Mesodermal cell (in vitro differentiated cells): ENCODE data around the gene WDR64.
"Not testable (repeated sequence)": the region's sequence is repeated elsewhere in the genome, so short reads cannot be mapped to it uniquely, and the experiment has no call there.

ENCODE experiments used
- H3K27ac ChIP-seq: 2 replicates; pipeline ENCODE4 v1.7.0; 2013; ENCODE audit warnings: mild to moderate bottlenecking, low read depth, low read length, moderate library complexity; ENCODE audit not compliant: severe bottlenecking
- H3K36me3 ChIP-seq: 2 replicates; pipeline ENCODE4 v1.7.1; 2013; ENCODE audit warnings: mild to moderate bottlenecking, low read length, moderate library complexity; ENCODE audit not compliant: control insufficient read depth, insufficient read depth
- H3K4me1 ChIP-seq: one replicate; pipeline ENCODE4 v1.7.1; 2013; ENCODE audit warnings: mild to moderate bottlenecking, low read length; ENCODE audit not compliant: insufficient read depth, control insufficient read depth, poor library complexity, severe bottlenecking
- H3K4me3 ChIP-seq: 2 replicates; pipeline ENCODE4 v1.7.0; 2013; ENCODE audit warnings: low read length, control low read depth, mild to moderate bottlenecking; ENCODE audit not compliant: insufficient read depth, poor library complexity, severe bottlenecking; ENCODE audit errors: extremely low read depth
- H3K9me3 ChIP-seq: 2 replicates; pipeline ENCODE4 v1.7.1; 2013; ENCODE audit warnings: mild to moderate bottlenecking, low read length, moderate library complexity; ENCODE audit not compliant: control insufficient read depth
- WGBS, 2 experiments: methylation state at CpG; one replicate each; pipeline ENCODE4 v1.1.5; 2013; ENCODE audit warnings: missing lambda C conversion rate in 2 of 2; ENCODE audit not compliant: insufficient coverage in 2 of 2; 5-methylcytosine and 5-hydroxymethylcytosine counted together

The WDR64 gene

GRCh38 chr1:241716915-241717656 lies 65.0 kb downstream of the WDR64 start:
- Histone ChIP-seq H3K4me3 (no peak overlapping the region), H3K9me3 (no peaks in the 10 kb centered on the region), H3K36me3 (no peaks in the 10 kb centered on the region), H3K27ac (no peak overlapping the region), H3K4me1 (peaks cover 17% of the 10 kb centered on the region)
- WGBS, 2 experiments, result 89 to 94% methylated on average over 3 to 4 of the region's 6 CpGs

DNA sequence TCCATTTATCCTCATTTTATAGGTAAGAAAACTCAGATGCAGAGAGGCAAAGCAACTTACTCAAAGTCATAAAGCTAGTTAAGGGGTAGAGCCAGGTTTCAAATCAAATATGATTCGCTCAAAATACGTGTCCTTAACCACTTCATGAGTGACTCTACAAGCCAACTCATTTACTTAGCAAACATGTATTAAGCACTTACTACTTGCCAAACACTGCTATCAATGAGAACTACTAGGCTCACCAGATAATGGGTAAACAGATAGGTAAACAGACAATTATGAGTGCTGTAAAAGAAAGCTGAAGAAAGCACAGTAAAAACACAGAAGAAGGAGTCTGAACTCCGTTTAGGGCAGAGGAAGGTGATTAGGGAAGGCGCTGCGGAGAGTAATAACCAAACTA lies 65.9 kb downstream of the WDR64 start:
- H3K36me3 ChIP-seq, result no peaks in the 10 kb centered on the region
- H3K9me3 ChIP-seq, result no peaks in the 10 kb centered on the region
- H3K4me3 ChIP-seq, result no peak overlapping the region
- H3K27ac ChIP-seq, result no peak overlapping the region
- 81 to 87% methylated on average over 3 to 5 of the region's 5 CpGs for WGBS, 2 experiments
- peaks cover 17% of the 10 kb centered on the region for H3K4me1 ChIP-seq

DNA sequence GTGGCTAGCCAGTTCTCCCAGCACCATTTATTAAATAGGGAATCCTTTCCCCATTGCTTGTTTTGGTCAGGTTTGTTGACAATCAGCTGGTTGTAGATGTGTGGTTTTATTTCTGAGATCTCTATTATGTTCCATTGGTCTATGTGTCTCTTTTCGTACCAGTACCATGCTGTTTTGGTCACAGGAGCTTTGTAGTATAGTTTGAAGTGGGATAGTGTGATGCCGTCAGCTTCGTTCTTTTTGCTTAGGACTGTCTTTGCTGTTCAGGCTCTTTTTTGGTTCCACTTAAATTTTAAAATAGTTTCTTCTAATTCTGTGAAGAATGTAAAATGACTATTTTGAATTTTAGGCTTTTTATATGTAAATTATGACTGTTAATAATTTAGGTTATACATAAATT lies 68.9 kb downstream of the WDR64 start:
- peaks cover 14% of the 10 kb centered on the region for H3K4me1 ChIP-seq
- no peak overlapping the region for H3K27ac ChIP-seq
- no peaks in the 10 kb centered on the region for H3K9me3 ChIP-seq
- WGBS, 2 experiments, result 80% methylated on average over 1 of the region's 3 CpGs; no CpG with 5 or more reads in 1 of the 2 experiments
- no peak overlapping the region for H3K4me3 ChIP-seq
- H3K36me3 ChIP-seq, result no peaks in the 10 kb centered on the region

- peaks cover 2% of the 10 kb centered on the region for H3K4me1 ChIP-seq
- H3K9me3 ChIP-seq, result no peaks in the 10 kb centered on the region
- H3K4me3 ChIP-seq, result no peak overlapping the region
- H3K36me3 ChIP-seq, result no peaks in the 10 kb centered on the region
- WGBS, 2 experiments, result 90 to 100% methylated on average over 1 to 4 of the region's 4 CpGs
- no peak overlapping the region for H3K27ac ChIP-seq
These were observed 70.9 kb downstream of the WDR64 start for GRCh38 chr1:241722947-241723346.

- no peak overlapping the region for H3K27ac ChIP-seq
- H3K36me3 ChIP-seq, result no peaks in the 10 kb centered on the region
- H3K9me3 ChIP-seq, result no peaks in the 10 kb centered on the region
- 89 to 92% methylated on average over 2 to 3 of the region's 4 CpGs for WGBS, 2 experiments
- H3K4me1 ChIP-seq, result no peaks in the 10 kb centered on the region
- no peak overlapping the region for H3K4me3 ChIP-seq
These were observed 72.8 kb downstream of the WDR64 start for GRCh38 chr1:241724741-241725356.

DNA sequence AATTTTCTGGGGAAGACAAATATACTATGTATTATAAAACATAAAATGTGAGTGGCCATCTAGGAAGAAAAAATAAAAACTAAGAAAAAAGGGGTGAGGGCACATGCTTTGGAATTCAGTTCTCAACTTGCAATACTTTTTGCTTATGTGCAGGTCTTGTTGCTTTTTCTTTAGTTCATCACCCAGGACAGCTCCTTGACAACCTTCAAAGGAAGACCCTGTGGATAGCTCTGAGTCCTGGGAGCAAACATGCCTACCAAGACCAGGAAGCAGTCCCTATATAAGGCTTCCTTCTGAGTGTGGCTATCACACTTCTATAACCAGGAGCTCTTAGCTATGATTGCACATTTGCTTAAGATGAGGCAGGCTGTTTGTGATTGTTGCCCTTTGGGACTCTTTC lies 78.0 kb downstream of the WDR64 start:
- Histone ChIP-seq H3K4me1 (no peaks in the 10 kb centered on the region), H3K36me3 (no peaks in the 10 kb centered on the region), H3K27ac (no peak overlapping the region), H3K9me3 (no peaks in the 10 kb centered on the region), H3K4me3 (no peak overlapping the region)

DNA sequence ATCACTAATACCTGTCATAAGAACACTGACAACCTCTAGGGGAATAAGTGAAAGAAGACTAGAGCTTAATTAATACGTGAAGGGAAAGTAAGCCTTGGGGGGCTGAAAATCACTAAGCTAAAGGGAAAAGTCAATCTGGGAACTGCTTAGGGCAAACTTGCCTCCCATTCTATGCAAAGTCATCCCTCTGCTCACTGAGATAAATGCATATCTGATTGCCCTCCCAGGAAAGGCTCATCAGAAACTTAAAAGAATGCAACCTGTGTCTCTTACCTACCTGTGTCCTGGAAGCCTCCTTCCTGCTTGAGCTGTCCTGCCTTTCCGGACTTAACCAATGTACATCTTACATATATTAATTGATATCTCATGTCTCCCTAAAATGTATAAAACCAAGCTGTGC lies 81.8 kb downstream of the WDR64 start:
- Histone ChIP-seq H3K4me1 (no peaks in the 10 kb centered on the region), H3K36me3 (no peaks in the 10 kb centered on the region), H3K9me3 (no peaks in the 10 kb centered on the region), H3K4me3 (no peak overlapping the region), H3K27ac (no peak overlapping the region)
- 95% methylated on average over 2 of the region's 2 CpGs; no CpG with 5 or more reads in 1 of the 2 experiments for WGBS, 2 experiments

- Histone ChIP-seq H3K9me3 (no peaks in the 10 kb centered on the region), H3K36me3 (no peaks in the 10 kb centered on the region), H3K27ac (no peak overlapping the region), H3K4me3 (no peak overlapping the region), H3K4me1 (no peaks in the 10 kb centered on the region)
- no CpG with 5 or more reads among the region's 5 CpGs for WGBS, 2 experiments
These were observed 82.5 kb downstream of the WDR64 start for GRCh38 chr1:241734533-241734932.

DNA sequence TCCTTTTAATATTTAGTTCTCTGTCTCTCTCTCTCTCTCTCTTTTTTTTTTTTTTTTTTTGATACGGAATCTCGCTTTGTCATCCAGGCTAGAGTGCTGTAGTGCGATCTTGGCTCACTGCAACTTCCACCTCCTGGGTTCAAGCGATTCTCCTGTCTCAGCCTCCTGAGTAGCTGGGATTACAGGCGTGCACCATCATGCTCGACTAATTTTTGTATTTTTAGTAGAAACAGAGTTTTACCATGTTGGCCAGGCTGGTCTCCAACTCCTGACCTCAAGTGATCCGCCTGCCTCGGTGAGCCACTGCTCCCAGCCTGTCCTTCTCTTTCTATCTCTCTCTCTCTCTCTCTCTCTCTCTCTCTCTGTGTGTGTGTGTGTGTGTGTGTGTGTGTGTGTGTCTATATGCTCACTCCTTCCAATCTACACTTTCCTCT lies 83.4 kb downstream of the WDR64 start:
- H3K36me3 ChIP-seq, H3K9me3 ChIP-seq, H3K4me1 ChIP-seq, H3K4me3 ChIP-seq, H3K27ac ChIP-seq: not testable (repeated sequence)
- WGBS, 2 experiments, result 79% methylated on average over 4 of the region's 8 CpGs; no CpG with 5 or more reads in 1 of the 2 experiments

GRCh38 chr1:241736387-241736786 lies 84.3 kb downstream of the WDR64 start:
- no peaks in the 10 kb centered on the region for H3K36me3 ChIP-seq
- H3K4me3 ChIP-seq, result no peak overlapping the region
- no peaks in the 10 kb centered on the region for H3K9me3 ChIP-seq
- H3K4me1 ChIP-seq, result no peaks in the 10 kb centered on the region
- WGBS, 2 experiments, result 80% methylated on average over 1 of the region's 3 CpGs; no CpG with 5 or more reads in 1 of the 2 experiments
- no peak overlapping the region for H3K27ac ChIP-seq
